Thymus (tissue), 11 donors: ENCODE measurements around the gene KCNC4. TPM values are rescaled to one million over a fixed set of nuclear protein-coding genes. Genes with fewer than 3 reads are reported as not detected.

ENCODE experiments used
- DNase-seq, 9 donors: peaks; one replicate each; pipeline ENCODE4 v3.0.0-alpha.2; 2013; ENCODE audit warnings: low spot score in 9 of 9, low read depth in 6 of 9, missing footprints in 1 of 9
- H3K27ac ChIP-seq, 2 donors: one replicate each; pipeline ENCODE4 v1.5.1; 2013; ENCODE audit warnings: control low read depth in 1 of 2, low read depth in 1 of 2, low read length in 1 of 2, mild to moderate bottlenecking in 1 of 2, moderate library complexity in 1 of 2
- H3K27me3 ChIP-seq, 2 donors: one replicate each; pipeline ENCODE4 v1.5.1; 2013; ENCODE audit warnings: low read length in 1 of 2; ENCODE audit not compliant: control insufficient read depth in 2 of 2, insufficient read depth in 1 of 2
- H3K36me3 ChIP-seq, 2 donors: one replicate each; pipeline ENCODE4 v1.5.1; 2013; ENCODE audit warnings: low read length in 1 of 2, mild to moderate bottlenecking in 1 of 2, moderate library complexity in 1 of 2; ENCODE audit not compliant: control insufficient read depth in 2 of 2, insufficient read depth in 2 of 2
- H3K4me1 ChIP-seq, 2 donors: one replicate each; pipeline ENCODE4 v1.5.1; 2013; ENCODE audit warnings: low read length in 2 of 2; ENCODE audit not compliant: control insufficient read depth in 2 of 2, insufficient read depth in 2 of 2
- H3K4me3 ChIP-seq, 2 donors: one replicate each; pipeline ENCODE4 v1.5.1; 2013; ENCODE audit warnings: low read length in 2 of 2, control low read depth in 1 of 2, mild to moderate bottlenecking in 1 of 2
- H3K9me3 ChIP-seq, 2 donors: one replicate each; pipeline ENCODE4 v1.5.1; 2013; ENCODE audit warnings: low read length in 1 of 2, mild to moderate bottlenecking in 1 of 2; ENCODE audit not compliant: control insufficient read depth in 2 of 2, insufficient read depth in 1 of 2
- WGBS: extraction: QIAGEN DNeasy Blood & Tissue Kit; methylation state at CpG from one replicate; pipeline ENCODE4 v1.1.7; 2013; 5-methylcytosine and 5-hydroxymethylcytosine counted together
- polyA plus RNA-seq: library from polyadenylated mRNA; stranded (reverse); fragments of 200-250 nt; gene quantifications from one replicate; pipeline ENCODE4 v1.2.3, GENCODE V29; 2013
- total RNA-seq: library from RNA; stranded (reverse); fragments of 120-200 nt; gene quantifications from one replicate; pipeline ENCODE4 v1.2.4, GENCODE V29; 2013
- donor health status: healthy.

KCNC4 gene
- total and polyA plus RNA-seq, 2 donors, result 3.0 to 4.0 TPM

DNA sequence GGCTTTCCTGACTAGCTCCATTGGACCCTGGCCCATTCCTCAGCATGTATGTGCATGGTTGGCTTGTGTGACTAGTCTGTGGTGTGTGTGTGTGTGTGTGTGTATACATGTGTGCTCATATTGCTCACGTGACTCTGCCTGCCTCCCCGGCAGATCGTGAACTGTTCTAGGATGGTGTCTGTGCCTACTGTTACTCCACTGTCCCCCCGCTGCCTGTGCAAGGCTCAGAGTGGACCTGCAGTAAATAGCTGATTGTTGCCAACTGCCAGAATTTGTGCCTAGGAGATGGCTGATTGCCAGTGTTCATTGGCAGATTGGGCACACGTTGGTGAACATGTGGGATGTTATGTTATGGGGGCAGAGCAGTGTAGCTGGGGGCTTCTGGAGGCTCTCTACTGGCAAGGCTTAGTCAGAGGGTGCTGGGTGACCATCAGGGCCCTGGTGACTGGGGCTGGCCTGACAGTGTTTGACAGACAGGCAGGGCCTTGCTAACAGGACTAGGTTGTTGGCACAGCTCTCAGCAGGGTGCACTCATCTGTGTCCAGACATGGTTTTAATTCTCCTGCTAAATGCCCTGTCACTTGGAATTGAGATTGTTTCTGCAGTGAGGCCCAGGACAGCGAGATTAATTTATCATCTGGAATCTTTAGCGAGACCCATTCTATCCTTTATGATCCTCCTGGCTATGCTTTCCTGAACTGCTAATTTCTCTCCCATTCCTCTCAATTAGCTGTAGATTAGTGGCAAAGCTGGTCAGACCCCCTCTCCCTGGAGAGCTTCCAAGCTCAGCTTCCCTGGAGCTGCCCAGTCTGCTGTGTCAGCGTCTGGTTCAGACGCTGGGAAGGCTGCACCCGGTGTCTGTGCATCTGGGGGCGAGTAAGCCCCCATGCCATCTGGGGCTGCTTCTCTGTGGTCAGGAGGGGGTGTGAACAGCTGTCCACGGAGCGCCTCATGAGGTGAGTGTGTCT is 39.1 kb upstream of the KCNC4 start:
- Histone ChIP-seq H3K4me3 (no peak overlapping the region), H3K36me3 (no peaks in the 10 kb centered on the region), H3K27me3 (peaks cover 0 to 12% of the 10 kb centered on the region in 2 donors), H3K27ac (no peak overlapping the region), H3K9me3 (no peaks in the 10 kb centered on the region), H3K4me1 (no peaks in the 10 kb centered on the region)
- DNase-seq, result no peak
- 80% methylated on average over 13 of the region's 13 CpGs for WGBS

GRCh38 chr1:110172001-110172400 is 38.1 kb upstream of the KCNC4 start:
- Histone ChIP-seq H3K27ac (no peak overlapping the region), H3K4me1 (no peaks in the 10 kb centered on the region), H3K36me3 (no peaks in the 10 kb centered on the region), H3K9me3 (no peaks in the 10 kb centered on the region), H3K4me3 (no peak overlapping the region), H3K27me3 (peaks cover 0 to 14% of the 10 kb centered on the region in 2 donors)
- 97% methylated on average over 10 of the region's 10 CpGs for WGBS
- DNase-seq, result no peak

- H3K36me3 ChIP-seq, result no peaks in the 10 kb centered on the region
- H3K9me3 ChIP-seq, result no peaks in the 10 kb centered on the region
- no peak overlapping the region for H3K4me3 ChIP-seq
- 85% methylated on average over 15 of the region's 15 CpGs for WGBS
- no peaks in the 10 kb centered on the region for H3K4me1 ChIP-seq
- no peak overlapping the region for H3K27ac ChIP-seq
- peaks cover 0 to 12% of the 10 kb centered on the region in 2 donors for H3K27me3 ChIP-seq
- no peak for DNase-seq
Observed at GRCh38 chr1:110173466-110174105, 36.5 kb upstream of the KCNC4 start.

- H3K27ac ChIP-seq, result no peak overlapping the region
- H3K4me3 ChIP-seq, result no peak overlapping the region
- H3K9me3 ChIP-seq, result no peaks in the 10 kb centered on the region
- no peaks in the 10 kb centered on the region for H3K36me3 ChIP-seq
- no peaks in the 10 kb centered on the region for H3K4me1 ChIP-seq
- peaks cover 0 to 12% of the 10 kb centered on the region in 2 donors for H3K27me3 ChIP-seq
- 93% methylated on average over 2 of the region's 2 CpGs for WGBS
- no peak for DNase-seq
Observed at GRCh38 chr1:110174961-110175360, 35.2 kb upstream of the KCNC4 start.

- Histone ChIP-seq H3K4me1 (no peaks in the 10 kb centered on the region), H3K9me3 (no peaks in the 10 kb centered on the region), H3K36me3 (no peaks in the 10 kb centered on the region), H3K4me3 (no peak overlapping the region), H3K27me3 (peaks cover 0 to 12% of the 10 kb centered on the region in 2 donors), H3K27ac (no peak overlapping the region)
- 46% methylated on average over 9 of the region's 9 CpGs for WGBS
- no peak for DNase-seq
Observed at GRCh38 chr1:110176299-110176956, 33.7 kb upstream of the KCNC4 start.

DNA sequence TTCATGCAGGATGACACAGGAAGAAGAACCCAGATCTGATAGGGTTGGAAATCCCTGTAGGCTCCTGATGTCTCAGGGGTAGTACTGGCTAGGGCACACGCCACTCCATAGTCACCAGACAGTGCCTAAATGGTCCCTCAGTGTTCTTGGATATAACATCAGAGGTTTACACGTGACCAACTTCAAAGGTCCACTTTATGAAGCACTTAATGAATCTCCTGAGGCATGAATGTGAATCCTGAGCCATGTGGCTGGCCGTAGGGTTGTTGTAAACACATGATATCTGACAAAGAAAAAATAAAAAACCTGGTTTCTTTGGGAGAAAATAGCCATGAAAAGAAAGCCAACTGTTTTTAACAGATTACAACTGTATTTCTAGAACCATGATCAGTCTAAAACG is 32.3 kb upstream of the KCNC4 start:
- H3K4me1 ChIP-seq, result no peaks in the 10 kb centered on the region

DNA sequence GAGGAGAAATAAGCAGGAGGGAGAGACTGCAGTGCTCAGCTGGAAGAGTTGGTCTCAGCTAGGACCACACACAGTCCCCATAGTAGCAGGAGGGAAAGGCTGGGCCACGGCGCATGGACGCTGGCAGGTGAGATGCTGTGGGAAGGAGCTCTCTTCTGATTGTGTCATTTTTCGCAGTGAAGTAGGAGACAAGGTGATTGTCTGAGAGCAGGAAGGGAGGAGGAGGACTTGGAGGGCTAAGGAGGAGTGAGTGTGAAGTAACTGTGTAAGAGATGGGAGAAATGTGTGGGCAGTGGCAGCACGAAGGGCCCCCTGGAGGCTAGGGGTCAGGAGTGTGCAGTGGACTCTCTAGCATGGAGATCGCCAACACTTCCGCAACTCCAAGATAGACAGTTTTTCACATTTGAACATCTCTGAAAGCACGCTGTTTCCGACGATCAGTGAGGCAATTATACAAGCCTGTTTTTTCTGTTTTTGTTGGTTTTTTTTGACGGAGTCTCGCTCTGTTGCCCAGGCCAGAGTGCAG is 26.4 kb upstream of the KCNC4 start:
- DNase-seq, result no peak
- WGBS, result 88% methylated on average over 12 of the region's 12 CpGs
- no peaks in the 10 kb centered on the region for H3K36me3 ChIP-seq
- no peaks in the 10 kb centered on the region for H3K4me1 ChIP-seq
- H3K4me3 ChIP-seq, result no peak overlapping the region
- peaks cover 0 to 30% of the 10 kb centered on the region in 2 donors for H3K27me3 ChIP-seq
- H3K9me3 ChIP-seq, result no peaks in the 10 kb centered on the region
- no peak overlapping the region for H3K27ac ChIP-seq

More for the DNA sequence above, 32.3 kb upstream of the KCNC4 start:
- no peaks in the 10 kb centered on the region for H3K36me3 ChIP-seq
- no peaks in the 10 kb centered on the region for H3K9me3 ChIP-seq
- H3K27me3 ChIP-seq, result peaks cover 0 to 12% of the 10 kb centered on the region in 2 donors
- 89% methylated on average over 4 of the region's 4 CpGs for WGBS
- H3K4me3 ChIP-seq, result no peak overlapping the region
- H3K27ac ChIP-seq, result no peak overlapping the region
- DNase-seq, result no peak

DNA sequence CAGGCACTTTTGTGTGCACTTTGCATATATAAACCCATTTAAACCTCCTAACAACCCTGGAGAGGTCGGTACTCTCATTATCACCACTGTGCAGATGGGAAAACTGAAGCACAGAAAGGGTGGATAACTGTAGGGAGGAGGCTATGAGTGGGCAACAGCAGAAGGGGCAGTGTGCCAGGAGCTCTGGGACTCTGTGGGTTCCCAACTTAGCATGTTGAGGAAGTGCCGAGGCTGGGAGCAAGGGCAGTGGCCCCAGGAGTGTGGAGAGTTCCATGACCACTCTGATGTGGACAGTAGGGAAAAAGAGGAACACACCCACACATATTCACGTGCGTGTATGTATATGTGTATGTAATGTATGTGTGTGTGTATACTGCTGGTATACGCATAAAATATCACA is 25.7 kb upstream of the KCNC4 start:
- Histone ChIP-seq H3K4me3 (no peak overlapping the region), H3K9me3 (no peaks in the 10 kb centered on the region), H3K27me3 (peaks cover 0 to 36% of the 10 kb centered on the region in 2 donors), H3K4me1 (no peaks in the 10 kb centered on the region), H3K36me3 (no peaks in the 10 kb centered on the region), H3K27ac (no peak overlapping the region)
- no peak for DNase-seq
- WGBS, result 66% methylated on average over 5 of the region's 5 CpGs
